Left ventricle myocardium inferior (tissue), 1 donor: ENCODE data around the gene MBD3L2B. TPM values are rescaled to one million over a fixed set of nuclear protein-coding genes. Genes with fewer than 3 reads are reported as not detected.
A peak's percentile ranks its signal among the peaks of the same experiment; 100 is the strongest.

ENCODE experiments used
- DNase-seq: peaks from one replicate; pipeline ENCODE4 v3.0.0-alpha.2; 2020
- H3K27ac ChIP-seq: fragments of 200-600 bp; replicated peaks from 2 replicates; pipeline ENCODE4 v1.8.0; 2021
- H3K27me3 ChIP-seq: fragments of 200-600 bp; 2 replicates; pipeline ENCODE4 v1.8.0; 2021; ENCODE audit warnings: low read depth
- H3K36me3 ChIP-seq: fragments of 200-600 bp; 2 replicates; pipeline ENCODE4 v1.8.0; 2021
- H3K4me1 ChIP-seq: fragments of 200-600 bp; 2 replicates; pipeline ENCODE4 v1.8.0; 2021
- H3K4me3 ChIP-seq: fragments of 200-600 bp; 2 replicates; pipeline ENCODE4 v1.8.0; 2021; ENCODE audit warnings: mild to moderate bottlenecking, moderate library complexity
- H3K9me3 ChIP-seq: fragments of 200-600 bp; replicated peaks from 2 replicates; pipeline ENCODE4 v1.8.0; 2021
- CTCF ChIP-seq: fragments of 200-600 bp; IDR thresholded peaks from 2 replicates; pipeline ENCODE4 v1.8.0; 2021; ENCODE audit warnings: antibody characterized with exemption, mild to moderate bottlenecking, borderline replicate concordance
- intact Hi-C: fragments of 100-400 bp; cut with micrococcal nuclease; formaldehyde crosslinking; loops from one replicate; pipeline ENCODE4 v1.11.0; 2022
- total RNA-seq: library from RNA; stranded (reverse); fragmentation: NEBNext Ultra II Directional; extraction: Animal tissue kit (Norgen Biotek cat#: 25700); gene quantifications from one replicate; pipeline ENCODE4 v1.2.1, GENCODE V29; 2021
- donor health status: DM: no; HTN: yes; CAD: no; lungs with severe emphysema.

MBD3L2B gene
- total RNA-seq, 1 donor from 2014 or later: not detected

GRCh38 chr19:7006135-7006704 is 15.0 kb downstream of the MBD3L2B start:
- H3K27ac ChIP-seq: no peak overlapping the region
- intact Hi-C loops: no loop called here
- no peaks in the 10 kb centered on the region for H3K9me3 ChIP-seq
- no peak overlapping the region for H3K4me3 ChIP-seq
- H3K27me3 ChIP-seq: peaks cover 37% of the 10 kb centered on the region
- DNase-seq: no peak
- H3K36me3 ChIP-seq: no peaks in the 10 kb centered on the region
- no peaks in the 10 kb centered on the region for H3K4me1 ChIP-seq
- no peak for TF ChIP-seq CTCF

GRCh38 chr19:7004313-7004931 is 16.8 kb downstream of the MBD3L2B start:
- Histone ChIP-seq H3K36me3 (no peaks in the 10 kb centered on the region), H3K4me1 (no peaks in the 10 kb centered on the region), H3K27ac (no peak overlapping the region), H3K9me3 (no peaks in the 10 kb centered on the region), H3K4me3 (no peak overlapping the region), H3K27me3 (peaks cover 51% of the 10 kb centered on the region)
- TF ChIP-seq CTCF: peak; percentile 86
- DNase-seq: no peak
- intact Hi-C loops: no loop called here

- Histone ChIP-seq H3K27me3 (peaks cover 37% of the 10 kb centered on the region), H3K4me3 (no peak overlapping the region), H3K9me3 (no peaks in the 10 kb centered on the region), H3K27ac (no peak overlapping the region), H3K4me1 (no peaks in the 10 kb centered on the region), H3K36me3 (no peaks in the 10 kb centered on the region)
- TF ChIP-seq CTCF: no peak
- no peak for DNase-seq
- intact Hi-C loops: no loop called here
These were observed 20.4 kb downstream of the MBD3L2B start for GRCh38 chr19:7000816-7001215.

GRCh38 chr19:7000333-7000732 is 20.9 kb downstream of the MBD3L2B start:
- no peaks in the 10 kb centered on the region for H3K4me1 ChIP-seq
- DNase-seq: no peak
- H3K4me3 ChIP-seq: no peak overlapping the region
- H3K36me3 ChIP-seq: no peaks in the 10 kb centered on the region
- H3K27ac ChIP-seq: no peak overlapping the region
- TF ChIP-seq CTCF: no peak
- no peaks in the 10 kb centered on the region for H3K9me3 ChIP-seq
- peaks cover 37% of the 10 kb centered on the region for H3K27me3 ChIP-seq
- intact Hi-C loops: no loop called here

GRCh38 chr19:6999933-7000332 is 21.3 kb downstream of the MBD3L2B start:
- Histone ChIP-seq H3K36me3 (no peaks in the 10 kb centered on the region), H3K4me1 (no peaks in the 10 kb centered on the region), H3K9me3 (no peaks in the 10 kb centered on the region), H3K4me3 (no peak overlapping the region), H3K27me3 (peaks cover 37% of the 10 kb centered on the region), H3K27ac (no peak overlapping the region)
- no peak for TF ChIP-seq CTCF
- no peak for DNase-seq
- intact Hi-C loops: no loop called here
